Suppressor macrophage (primary cell): ENCODE measurements around the gene CCNY.
"Not testable (repeated sequence)": the region's sequence is repeated elsewhere in the genome, so short reads cannot be mapped to it uniquely, and the experiment has no call there.

Experiments used
- DNase-seq, 4 experiments: peaks; one replicate each; pipeline ENCODE4 v3.0.0-alpha.2; 2020 to 2022

CCNY gene

DNA sequence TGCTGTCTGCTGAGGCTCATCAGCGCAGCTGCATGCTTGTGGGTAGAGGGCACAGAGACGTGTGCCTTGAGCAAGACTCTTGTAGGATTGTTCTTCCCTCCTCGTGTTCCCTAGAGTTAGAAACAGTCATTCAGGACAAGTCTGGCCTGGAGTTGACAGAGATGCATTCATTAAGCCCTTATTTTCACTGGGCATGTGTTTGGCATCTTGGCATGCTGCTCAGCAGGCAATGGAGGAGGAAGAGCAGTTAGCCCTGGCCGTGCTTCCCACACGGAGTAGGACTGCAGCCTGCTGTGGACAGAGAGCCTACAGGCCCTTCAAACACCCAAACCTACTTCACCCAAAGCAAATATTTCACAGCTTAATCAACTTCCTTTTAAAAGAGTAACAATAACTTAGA is 195.8 kb downstream of the CCNY start:
- no peak for DNase-seq

DNA sequence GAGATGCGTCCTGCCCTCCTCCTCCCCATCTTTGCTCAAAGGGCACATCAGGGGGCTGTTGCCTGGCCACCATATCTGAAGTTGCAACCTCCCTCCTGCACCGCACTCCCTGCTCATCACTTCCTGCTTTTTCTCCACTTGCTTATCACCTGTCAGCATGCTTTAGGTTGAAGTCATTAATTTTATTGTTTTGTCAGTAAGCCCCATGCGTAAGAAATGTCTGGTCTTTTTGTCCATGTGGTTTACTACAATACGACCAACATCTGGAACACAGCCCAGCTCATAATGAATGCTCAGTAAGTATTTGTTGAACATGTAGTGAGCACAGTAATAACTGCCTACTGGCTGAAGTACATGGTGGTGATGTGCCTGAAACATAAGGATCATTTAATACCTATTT is 197.3 kb downstream of the CCNY start:
- no peak for DNase-seq

DNA sequence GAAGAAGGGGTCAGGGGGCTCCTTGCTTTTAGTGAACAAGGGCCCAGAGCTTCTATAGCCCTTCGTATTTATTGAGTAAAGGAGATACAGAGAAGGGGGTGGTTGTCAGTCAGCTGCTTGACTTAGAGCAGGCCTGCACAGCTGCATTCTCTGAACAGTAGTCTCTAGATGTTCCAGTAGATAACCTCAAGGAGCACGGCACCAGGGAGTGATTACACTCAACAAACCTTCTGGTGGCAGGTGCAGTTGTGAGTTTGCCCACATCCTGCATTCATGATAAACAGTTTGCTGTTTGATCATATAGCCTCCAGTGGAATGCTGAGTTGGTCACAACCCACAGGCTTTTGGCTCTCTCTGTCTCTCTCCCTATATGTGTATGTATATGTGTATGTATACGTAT is 198.8 kb downstream of the CCNY start:
- no peak for DNase-seq

DNA sequence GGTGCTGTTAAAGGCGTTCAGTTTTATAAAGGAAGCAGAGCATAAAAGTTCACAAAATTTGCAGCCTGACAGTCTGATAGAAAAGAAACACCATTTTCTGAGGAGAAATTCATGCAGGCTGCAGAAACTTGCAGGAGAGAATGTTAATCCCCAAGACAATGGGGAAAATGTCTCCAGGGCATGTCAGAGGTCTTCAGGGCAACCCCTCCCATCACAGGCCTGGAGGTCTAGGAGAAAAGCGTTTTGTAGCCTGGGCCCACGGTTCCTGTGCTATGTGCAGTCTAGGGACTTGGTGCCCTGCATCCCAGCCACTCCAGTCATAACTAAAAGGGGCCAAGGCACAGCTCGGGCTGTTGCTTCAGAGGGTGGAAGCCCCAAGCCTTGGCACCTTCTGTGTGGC is 200.5 kb downstream of the CCNY start:
- DNase-seq = no peak

DNA sequence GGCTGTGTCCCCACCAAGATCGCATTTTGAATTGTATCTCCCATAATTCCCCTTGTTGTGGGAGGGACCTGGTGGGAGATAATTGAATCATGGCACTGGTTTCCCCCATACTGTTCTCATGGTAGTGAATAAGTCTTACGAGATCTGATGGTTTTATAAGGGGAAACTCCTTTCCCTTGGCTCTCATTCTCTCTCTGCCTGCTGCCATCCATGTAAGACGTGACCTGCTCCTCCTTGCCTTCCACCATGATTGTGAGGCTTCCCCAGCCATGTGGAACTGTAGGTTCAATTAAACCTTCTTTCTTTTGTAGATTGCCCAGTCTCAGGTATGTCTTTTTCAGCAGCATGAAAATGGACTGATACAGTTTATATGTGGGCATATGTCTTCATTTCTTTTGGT is 201.6 kb downstream of the CCNY start:
- DNase-seq = not testable (repeated sequence)

DNA sequence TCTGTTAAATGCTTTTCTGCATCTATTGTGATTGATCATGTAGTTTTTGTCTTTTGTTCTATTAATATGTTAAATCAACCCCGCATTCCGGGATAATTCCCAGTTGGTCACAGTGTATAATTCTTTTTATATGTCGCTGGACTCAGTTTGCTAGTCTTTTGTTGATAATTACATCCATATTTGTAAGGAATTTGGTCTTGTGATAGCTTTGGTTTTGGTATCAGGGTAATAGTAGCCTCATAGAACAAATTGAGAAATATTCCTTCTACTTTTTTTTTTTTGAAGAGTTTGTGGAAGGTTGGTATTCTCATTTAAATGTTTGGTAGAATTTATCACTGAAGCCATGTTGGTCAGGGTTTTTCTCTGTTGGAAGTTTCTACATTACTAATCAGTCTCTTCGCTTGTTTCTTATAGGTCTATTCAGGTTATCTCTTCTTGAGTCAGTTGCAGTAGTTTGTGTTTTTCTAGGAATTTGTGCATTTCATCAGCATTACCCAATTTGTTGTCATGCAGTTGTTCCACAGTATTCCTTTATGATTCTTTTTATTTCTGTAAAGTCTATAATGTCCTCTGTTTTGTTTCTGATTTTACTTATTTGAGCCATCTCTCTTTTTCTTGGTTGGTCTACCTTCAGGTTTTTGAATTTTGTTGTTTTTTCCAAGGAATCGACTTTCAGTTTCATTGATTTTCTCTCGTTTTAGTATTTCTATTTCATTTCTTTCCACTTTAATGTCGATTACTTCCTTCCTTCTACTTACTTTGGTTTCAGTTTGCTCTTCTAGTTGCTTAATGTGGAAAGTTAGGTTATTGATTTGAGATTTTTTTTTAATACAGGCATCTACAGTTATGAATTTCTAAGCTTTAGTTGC is 204.2 kb downstream of the CCNY start:
- DNase-seq = no peak

DNA sequence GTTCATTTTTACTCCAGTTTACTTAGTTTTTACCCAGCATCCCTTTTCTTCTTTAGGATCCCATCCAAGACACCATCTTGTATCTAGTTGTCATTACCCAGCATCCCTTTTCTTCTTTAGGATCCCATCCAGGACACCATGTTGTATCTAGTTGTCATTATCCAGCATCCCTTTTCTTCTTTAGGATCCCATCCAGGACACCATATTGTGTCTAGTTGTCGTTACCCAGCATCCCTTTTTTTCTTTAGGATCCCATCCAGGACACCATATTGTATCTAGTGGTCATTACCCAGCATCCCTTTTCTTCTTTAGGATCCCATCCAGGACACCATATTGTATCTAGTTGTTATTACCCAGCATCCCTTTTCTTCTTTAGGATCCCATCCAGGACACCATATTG is 205.4 kb downstream of the CCNY start:
- DNase-seq = no peak

DNA sequence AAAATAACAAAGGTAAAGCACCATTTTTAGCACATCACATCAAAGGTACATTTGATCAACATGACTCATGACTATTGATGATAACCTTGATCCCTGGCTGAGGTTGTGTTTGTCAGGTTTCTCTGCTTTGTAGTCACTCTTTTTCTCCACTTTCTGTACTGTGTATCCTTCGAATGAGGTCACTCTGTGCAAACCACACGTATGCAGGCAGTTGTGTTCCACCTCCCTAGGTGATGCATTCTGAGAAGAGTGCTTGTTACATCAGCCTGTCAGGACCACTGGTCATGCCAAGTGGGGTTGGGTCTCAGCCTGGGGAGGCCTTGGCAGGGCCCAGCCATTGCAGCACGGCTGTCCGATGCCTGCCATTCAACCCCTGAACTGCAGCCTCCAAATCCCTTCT is 206.0 kb downstream of the CCNY start:
- no peak for DNase-seq

DNA sequence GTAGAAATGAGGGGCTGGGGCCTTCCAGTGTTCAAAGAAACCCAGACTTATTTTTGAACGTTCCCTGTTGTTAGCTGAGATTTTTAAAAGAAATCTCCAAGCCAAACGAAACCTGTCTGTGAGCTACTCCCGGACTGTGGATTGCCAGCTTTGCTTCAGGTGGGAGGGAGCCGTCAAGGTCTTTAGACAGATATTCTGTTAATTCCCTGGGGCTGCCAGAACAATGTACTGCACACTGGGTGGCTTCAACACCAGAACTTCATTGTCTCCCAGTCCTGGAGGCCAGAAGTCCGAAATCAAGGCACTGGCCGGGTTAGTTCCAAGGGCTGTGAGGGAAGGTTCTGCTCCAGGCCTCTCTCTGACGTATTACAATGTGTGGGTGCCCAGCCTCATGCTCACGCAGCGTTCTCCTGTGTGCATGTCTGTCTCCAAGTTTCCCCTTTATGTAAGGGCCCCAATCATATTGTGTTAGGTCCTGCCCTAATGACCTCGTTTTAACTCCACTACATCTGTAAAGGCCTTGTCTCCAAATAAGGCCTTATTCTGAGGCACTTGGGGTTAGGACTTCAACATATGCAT is 208.9 kb downstream of the CCNY start:
- no peak for DNase-seq

DNA sequence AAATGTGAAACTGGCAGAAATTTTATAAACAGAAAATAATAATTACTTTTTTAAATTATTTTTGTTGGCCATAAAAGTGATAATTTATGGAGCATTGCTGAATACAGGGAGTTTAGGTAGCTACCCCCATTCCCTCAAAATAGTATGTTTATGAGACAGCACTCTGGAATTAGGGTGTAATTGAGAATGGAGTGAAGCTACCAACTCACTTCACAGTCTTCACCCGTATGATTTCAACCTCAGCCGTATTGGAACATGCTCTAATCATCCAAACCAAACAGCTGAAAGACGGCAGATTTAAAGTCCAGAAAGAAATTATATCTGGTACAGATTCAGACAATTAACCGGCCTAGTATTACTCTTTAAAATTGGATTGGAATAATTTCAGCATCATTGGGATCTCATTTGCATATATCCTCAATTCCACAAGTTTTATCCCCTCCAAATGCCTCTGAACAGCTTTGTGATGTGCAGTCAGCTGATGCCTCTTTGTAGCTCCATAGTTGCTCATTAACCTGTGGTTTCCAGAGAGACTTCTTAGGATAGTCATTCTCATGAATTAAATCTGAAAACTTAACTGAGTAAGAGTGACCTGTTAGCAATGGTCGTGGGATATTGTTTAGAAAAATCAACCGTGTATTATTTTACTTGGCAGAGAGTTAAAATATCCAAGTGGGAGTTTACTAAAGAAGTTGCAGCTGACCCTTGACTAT is 209.7 kb downstream of the CCNY start:
- no peak for DNase-seq

DNA sequence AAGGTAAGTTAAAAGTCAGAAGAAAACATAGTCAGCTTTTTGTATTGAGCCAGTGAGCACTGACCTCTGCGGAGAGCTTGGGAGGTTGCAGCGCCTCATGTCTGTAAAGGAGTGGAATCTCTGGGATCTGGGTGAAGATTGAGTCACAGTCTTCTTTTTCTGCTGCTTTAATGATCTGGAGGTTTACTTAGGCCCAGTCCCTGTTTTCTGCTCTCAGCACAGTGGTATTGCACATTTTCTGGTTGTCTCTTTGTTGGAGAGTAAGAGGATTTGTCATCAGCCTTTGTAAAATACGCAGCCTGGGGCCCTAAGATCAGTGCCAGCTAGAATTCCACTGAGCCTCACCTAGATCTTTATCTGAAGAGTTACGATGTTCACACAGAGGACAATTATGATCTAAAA is 210.5 kb downstream of the CCNY start:
- DNase-seq = no peak

DNA sequence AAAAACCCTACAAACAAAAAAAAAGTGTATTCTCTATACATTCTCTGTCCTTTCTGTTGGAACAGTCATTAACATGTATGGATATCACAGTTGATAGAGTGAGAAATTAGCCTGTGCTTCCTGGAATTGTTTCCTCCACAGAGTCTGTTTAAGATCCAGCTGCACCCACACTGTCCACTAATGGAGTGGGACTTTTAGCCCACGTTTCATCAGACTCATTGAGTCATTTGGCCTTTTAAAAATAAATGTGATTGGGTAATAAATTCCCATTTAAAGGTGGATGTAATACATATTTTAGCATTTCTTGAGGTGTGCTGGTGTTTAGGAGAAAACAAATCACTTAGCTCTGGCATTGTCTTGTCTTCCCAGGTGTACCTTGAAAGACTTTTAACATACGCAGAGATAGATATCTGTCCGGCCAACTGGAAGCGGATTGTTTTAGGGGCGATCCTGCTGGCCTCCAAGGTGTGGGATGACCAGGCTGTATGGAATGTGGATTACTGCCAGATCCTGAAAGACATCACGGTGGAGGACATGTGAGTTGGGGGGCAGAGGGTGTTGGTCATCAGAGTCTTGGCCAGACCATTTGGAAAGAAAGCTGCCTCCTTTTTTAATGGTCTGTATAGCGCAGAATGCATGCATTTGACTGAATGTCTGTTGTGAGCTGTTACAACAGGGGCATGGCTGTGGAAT is 216.5 kb downstream of the CCNY start:
- DNase-seq = peak in 3 of 4 experiments; percentile 46 to 51 (median 49)

DNA sequence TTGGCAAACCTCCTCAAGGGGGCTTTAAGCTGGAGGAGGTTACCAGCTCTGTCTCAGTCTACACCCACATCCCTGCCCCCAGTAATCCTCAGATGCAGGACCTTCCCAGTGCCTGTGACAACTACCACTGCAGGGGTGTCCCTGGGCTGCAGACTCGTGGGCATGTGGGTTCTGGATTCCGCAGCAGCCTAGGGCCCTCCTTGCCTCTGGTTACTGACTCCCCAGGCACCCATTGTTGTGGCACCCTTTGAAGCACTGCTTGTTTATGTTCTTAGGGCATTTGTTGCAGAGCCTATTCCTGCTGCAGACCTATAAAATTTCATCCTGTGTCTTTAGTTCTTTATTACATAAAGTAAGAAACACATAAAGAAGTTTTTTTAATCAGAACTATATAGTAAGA is 217.7 kb downstream of the CCNY start:
- DNase-seq = peak in 1 of 4 experiments; percentile 5

DNA sequence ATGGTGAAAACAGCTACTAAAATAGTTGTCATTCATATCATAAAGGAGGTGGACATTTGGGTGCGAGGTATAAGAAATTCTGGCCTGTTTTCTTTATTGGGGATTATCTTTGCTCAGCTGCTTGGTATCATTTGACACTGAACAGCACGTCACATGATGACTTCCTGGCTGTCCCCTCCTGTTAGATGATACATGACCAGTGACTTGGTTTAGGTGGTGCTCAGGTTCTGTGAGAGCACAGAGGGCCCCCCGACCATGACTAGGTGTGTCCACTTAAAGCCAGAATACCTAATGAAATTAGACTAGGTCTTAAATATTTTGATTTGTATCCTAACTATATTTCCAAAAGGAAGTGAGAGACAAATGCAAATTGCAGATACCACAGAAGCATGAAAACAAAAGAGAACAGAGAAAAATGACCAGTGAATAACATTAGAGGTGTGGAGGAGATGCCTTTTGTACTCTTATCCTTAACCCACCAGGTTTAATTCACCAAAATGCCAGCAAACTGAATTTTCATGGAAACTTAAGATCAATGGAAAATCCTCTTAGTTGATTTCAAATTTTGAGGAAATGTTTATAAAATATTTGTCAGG is 218.2 kb downstream of the CCNY start:
- no peak for DNase-seq

DNA sequence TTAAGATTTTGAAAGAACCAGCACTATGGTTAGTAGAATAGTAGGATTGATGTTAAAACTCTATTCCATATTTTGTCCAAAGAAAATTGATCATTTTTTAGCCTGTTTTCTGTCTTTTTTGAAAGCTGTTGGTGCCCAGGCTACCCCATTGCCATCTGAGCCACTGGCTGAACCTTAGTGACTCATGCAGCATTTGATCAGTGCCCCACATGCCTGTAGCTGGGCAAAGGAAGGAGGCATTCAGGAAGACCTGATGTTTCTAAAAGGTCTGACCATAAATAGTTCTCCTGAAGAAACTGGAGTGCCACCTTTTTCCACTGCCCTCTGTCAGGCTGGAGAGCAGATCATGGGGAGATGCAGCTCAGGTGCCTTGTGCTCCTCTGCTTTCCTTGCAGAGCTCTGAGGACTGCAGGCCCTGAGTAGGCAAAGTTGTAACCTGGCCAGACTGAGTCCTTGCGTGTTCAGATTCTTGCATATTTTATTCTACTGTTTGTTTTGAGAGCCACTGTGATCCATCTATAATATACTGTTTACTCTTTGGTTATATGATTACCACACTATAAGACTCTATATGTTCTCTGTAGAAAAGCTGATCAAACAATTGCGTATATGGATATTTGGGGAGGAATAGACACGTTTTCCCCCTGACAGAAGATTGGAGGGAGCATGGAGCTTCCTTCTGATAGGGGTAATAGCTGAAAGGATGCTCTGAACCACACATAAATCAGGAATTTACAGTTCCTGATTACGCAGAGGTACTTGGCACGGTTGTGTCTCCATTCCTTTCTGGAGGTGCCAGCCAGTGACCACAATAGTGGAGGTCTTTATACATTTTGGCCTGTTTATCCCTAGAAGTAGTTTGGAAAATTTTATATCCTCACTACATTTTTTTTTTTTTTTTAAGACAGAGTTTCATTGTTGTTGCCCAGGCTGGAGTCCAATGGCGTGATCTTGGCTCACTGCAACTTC is 219.9 kb downstream of the CCNY start:
- DNase-seq = peak in 2 of 4 experiments; percentile 5 to 21

DNA sequence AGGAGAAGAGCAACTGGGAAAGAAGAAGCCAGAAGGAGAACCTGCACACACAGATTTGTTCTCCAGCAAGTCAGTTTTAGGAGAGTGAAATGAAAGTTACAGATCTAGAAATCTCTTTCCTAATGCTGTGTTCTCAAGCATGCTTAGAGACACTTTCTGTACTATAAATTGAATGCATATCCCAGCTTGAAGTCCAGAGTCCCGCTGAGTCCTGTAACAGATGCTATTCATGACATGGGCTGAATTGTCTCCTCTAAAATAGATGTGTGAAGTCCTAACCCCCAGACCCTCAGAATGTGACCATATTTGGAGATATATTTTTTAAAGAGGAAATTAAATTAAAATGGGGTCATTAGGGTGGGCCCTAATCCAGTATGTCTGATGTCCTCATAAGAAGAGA is 222.0 kb downstream of the CCNY start:
- no peak for DNase-seq

DNA sequence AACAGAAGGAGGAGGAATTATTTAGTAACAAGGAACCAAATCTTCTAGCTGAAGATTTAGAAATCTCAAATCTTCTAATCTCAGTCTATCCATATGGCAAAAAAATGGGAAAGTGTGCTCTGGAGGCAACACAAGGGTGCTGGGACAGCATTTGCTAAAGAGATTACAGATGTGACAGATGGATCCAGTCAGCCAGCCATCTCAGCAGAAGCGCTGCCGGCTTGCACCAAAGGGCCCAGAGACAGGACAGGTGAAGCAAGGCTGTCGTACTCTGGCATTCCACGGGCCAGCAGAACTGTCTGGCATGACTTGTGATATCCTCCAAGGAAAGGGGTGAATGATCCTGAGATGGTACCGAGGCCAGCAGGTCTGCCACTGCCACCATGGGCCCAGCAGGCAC is 223.1 kb downstream of the CCNY start:
- DNase-seq = no peak

DNA sequence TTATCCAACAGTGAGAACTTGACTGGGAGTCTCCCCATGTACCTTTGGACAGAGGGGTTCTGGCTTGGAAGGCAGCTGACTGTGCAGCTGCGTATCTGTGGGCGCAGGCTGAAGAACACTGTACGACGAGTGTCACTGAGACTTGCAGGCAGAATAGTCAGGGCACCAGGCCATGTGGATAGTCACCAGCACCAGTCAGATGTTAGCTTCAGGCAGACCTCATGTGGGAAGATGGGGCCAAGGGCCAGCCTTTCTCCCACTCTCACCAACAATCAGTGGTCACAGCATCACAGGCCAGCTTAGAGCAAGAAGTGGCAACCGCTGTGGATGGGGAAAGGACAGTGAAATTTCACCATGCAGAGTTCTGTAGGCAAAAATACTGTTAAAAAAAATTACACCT is 225.4 kb downstream of the CCNY start:
- peak; percentile 56 to 74 (median 62) for DNase-seq

DNA sequence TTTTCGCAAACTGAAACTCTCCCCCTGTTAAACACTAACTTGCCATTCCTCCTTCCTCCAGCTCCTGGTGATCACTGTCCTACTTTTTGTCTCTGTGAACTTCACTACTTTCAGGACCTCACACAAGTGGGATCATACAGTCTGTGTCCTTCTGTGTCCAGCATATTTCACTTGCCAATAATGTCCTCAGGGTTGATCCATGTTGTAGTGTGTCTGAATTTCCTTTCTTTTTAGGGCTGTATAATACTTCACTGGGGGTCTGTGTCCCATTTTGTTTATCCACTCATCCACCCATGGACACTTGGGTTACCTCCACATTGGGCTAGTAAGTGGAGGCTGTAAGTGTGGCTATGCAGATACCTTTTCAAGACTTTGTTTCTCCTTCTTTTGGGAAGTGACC is 226.1 kb downstream of the CCNY start:
- no peak for DNase-seq

DNA sequence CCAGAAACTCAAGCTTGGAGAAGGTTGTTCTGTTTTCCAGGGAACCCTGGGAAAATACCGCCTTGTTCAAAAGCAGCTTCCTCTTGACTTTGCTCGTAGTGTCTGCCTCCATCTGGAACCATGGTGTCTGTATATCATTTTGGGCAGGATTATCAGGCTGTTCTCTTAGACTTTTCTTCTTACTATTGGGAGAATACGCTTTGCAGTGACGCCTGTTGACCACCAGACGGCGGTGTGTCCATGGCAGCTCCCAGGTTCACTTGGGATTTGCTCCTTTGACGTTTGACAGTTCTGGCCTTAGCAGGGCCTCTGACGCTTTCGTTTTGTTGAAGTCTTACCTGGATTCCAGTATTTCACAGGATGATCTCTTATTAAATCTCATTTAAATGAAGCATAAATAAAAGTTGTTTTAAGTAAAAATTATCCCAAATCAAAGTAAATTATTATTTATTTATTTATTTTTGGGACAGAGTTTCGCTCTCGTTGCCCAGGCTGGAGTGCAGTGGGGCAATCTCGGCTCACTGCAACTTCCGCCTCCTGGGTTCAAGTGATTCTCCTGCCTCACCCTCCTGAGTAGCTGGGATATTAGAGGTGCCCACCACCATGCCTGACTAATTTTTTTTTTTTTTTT is 227.1 kb downstream of the CCNY start:
- peak; percentile 58 to 75 (median 68) for DNase-seq
